Vagina (tissue), 2 donors: Measurements from ENCODE around the gene AQP12A. TPM values are rescaled to one million over a fixed set of nuclear protein-coding genes. Genes with fewer than 3 reads are reported as not detected.

Source experiments
- DNase-seq, 2 donors: peaks; one replicate each; pipeline ENCODE4 v3.0.0-alpha.2; 2017; ENCODE audit errors: extremely low spot score in 2 of 2
- H3K27ac ChIP-seq: fragments of 200-600 bp; sonication (generic); one replicate; pipeline ENCODE4 v1.5.1; 2019
- H3K27me3 ChIP-seq: fragments of 200-600 bp; sonication (generic); one replicate; pipeline ENCODE4 v1.5.1; 2019
- H3K36me3 ChIP-seq, 2 donors: fragments of 200-600 bp; sonication (generic); one replicate each; pipeline ENCODE4 v1.5.1; 2017 to 2019
- H3K4me1 ChIP-seq: fragments of 200-600 bp; sonication (generic); one replicate; pipeline ENCODE4 v1.5.1; 2019
- H3K4me3 ChIP-seq, 2 donors: fragments of 200-600 bp; sonication (generic); 1 replicate in 1 of 2; 2 replicates in 1 of 2; pipeline ENCODE4 v1.5.1; 2016 to 2019
- H3K9me3 ChIP-seq: fragments of 200-600 bp; sonication (generic); one replicate; pipeline ENCODE4 v1.5.1; 2019
- POLR2A ChIP-seq, 2 donors: fragments of 450-650 bp; IDR thresholded peaks; one replicate each; pipeline ENCODE4 v1.6.1; 2017; ENCODE audit warnings: antibody characterized with exemption in 2 of 2, mild to moderate bottlenecking in 2 of 2, moderate library complexity in 2 of 2
- POLR2AphosphoS5 ChIP-seq, 2 donors: sonication (generic); formaldehyde crosslinking; IDR thresholded peaks; one replicate each; pipeline ENCODE4 v1.9.0; 2017; ENCODE audit warnings: antibody characterized with exemption in 2 of 2, mild to moderate bottlenecking in 2 of 2, low read depth in 1 of 2; ENCODE audit not compliant: insufficient read depth in 1 of 2
- intact Hi-C: fragments of 100-400 bp; cut with DNase I; formaldehyde crosslinking; loops from one replicate; pipeline ENCODE4 v1.15.1; 2023
- total RNA-seq: library from RNA; depleted of rRNA; stranded (reverse); fragments of >200 nt; gene quantifications from one replicate; pipeline ENCODE4 v1.2.3, GENCODE V29; 2016
- TF ChIP-seq, protein P1 (sequence below), 3 experiments: fragments of 450-650 bp in 2 of 3; fragments of 200-600 bp in 1 of 3; sonication (generic) in 1 of 3; IDR thresholded peaks; one replicate each; pipeline ENCODE4 v1.5.1; 2017 to 2019; ENCODE audit warnings: antibody characterized with exemption in 3 of 3, mild to moderate bottlenecking in 2 of 3, moderate library complexity in 2 of 3

The AQP12A gene
- total RNA-seq, 1 donor from 2014 or later: not detected

DNA sequence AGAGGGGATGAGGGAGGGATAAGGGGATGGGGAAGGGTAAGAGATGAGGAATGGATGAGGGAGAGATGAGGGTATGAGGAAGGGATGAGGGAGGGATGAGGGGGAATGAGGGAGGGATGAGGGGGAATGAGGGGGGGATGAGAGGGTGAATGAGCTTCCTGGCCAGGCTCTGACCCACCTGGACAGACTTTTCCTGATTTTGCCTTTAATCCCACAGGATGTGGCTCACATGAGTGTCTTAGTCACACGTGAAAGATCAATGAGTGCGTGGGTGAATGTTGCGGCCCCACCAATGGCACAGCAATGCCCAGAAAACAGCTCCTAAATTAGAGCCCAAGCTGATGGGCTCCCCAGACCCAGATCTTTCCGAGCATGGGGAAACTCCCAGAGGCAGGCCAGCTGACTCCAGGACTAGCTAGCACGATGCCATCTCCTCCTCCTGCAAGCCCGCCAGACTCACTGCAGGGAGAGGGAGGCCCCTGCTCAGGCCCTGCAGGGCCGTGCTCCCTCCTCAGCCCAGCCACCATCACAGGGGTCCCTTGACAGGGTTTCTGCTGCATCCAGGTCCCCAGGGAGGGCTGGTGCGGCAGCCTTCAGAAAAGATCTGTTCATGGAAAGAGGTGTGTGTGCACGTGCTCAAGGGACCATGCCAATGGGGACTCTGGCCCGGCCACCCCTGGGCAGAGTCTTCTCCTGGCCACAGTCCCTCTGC lies 41.4 kb downstream of the AQP12A start:
- intact Hi-C loops: no loop called here
- Histone ChIP-seq H3K4me3 (no peak overlapping the region), H3K27me3 (no peaks in the 10 kb centered on the region), H3K27ac (no peak overlapping the region), H3K9me3 (no peaks in the 10 kb centered on the region), H3K4me1 (no peaks in the 10 kb centered on the region), H3K36me3 (no peaks in the 10 kb centered on the region)
- DNase-seq: no peak
- no peak for TF ChIP-seq POLR2A (IDR thresholded peaks at IDR 0.05)
- no peak for TF ChIP-seq POLR2AphosphoS5 (IDR thresholded peaks at IDR 0.05; ENCODE audit: insufficient read depth in 1 of 2, low read depth in 1 of 2)
- TF ChIP-seq, protein P1, sequence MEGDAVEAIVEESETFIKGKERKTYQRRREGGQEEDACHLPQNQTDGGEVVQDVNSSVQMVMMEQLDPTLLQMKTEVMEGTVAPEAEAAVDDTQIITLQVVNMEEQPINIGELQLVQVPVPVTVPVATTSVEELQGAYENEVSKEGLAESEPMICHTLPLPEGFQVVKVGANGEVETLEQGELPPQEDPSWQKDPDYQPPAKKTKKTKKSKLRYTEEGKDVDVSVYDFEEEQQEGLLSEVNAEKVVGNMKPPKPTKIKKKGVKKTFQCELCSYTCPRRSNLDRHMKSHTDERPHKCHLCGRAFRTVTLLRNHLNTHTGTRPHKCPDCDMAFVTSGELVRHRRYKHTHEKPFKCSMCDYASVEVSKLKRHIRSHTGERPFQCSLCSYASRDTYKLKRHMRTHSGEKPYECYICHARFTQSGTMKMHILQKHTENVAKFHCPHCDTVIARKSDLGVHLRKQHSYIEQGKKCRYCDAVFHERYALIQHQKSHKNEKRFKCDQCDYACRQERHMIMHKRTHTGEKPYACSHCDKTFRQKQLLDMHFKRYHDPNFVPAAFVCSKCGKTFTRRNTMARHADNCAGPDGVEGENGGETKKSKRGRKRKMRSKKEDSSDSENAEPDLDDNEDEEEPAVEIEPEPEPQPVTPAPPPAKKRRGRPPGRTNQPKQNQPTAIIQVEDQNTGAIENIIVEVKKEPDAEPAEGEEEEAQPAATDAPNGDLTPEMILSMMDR (IDR thresholded peaks at IDR 0.05): no peak

GRCh38 chr2:240733803-240734495 lies 42.3 kb downstream of the AQP12A start:
- Histone ChIP-seq H3K9me3 (no peaks in the 10 kb centered on the region), H3K27me3 (no peaks in the 10 kb centered on the region)
- intact Hi-C loops: no loop called here

DNA sequence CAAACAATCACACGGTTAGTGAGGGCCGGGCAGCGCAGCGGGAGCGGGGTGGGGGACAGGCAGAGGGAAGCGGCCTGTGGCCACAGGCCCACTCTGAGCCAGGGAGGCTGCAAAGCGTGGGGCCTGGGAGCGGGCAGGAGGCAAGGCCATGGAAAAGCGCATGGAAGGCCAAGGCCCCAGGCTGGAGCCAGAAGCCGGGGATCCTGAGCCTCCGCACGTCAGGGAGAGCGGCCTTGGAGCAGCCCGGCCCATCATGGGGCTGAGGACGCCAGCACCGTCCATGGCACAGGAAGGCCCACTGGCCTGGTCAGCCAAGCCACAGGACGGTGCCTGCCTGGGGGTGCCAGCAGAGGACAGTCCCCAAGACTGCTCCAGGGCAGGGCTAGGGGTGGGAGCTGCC lies 43.1 kb downstream of the AQP12A start:
- Histone ChIP-seq H3K4me1 (no peaks in the 10 kb centered on the region), H3K36me3 (no peaks in the 10 kb centered on the region), H3K27ac (no peak overlapping the region), H3K4me3 (no peak overlapping the region), H3K9me3 (no peaks in the 10 kb centered on the region), H3K27me3 (no peaks in the 10 kb centered on the region)
- no peak for TF ChIP-seq POLR2AphosphoS5 (IDR thresholded peaks at IDR 0.05; ENCODE audit: insufficient read depth in 1 of 2, low read depth in 1 of 2)
- no peak for TF ChIP-seq POLR2A (IDR thresholded peaks at IDR 0.05)
- TF ChIP-seq, protein P1 (IDR thresholded peaks at IDR 0.05): no peak
- intact Hi-C loops: no loop called here
- DNase-seq: no peak

More at GRCh38 chr2:240733803-240734495, 42.3 kb downstream of the AQP12A start:
- H3K27ac ChIP-seq: no peak overlapping the region
- TF ChIP-seq, protein P1 (IDR thresholded peaks at IDR 0.05): no peak
- no peak for TF ChIP-seq POLR2A (IDR thresholded peaks at IDR 0.05)
- no peak for TF ChIP-seq POLR2AphosphoS5 (IDR thresholded peaks at IDR 0.05; ENCODE audit: insufficient read depth in 1 of 2, low read depth in 1 of 2)
- no peaks in the 10 kb centered on the region for H3K4me1 ChIP-seq
- no peak for DNase-seq
- H3K4me3 ChIP-seq: no peak overlapping the region
- H3K36me3 ChIP-seq: no peaks in the 10 kb centered on the region

DNA sequence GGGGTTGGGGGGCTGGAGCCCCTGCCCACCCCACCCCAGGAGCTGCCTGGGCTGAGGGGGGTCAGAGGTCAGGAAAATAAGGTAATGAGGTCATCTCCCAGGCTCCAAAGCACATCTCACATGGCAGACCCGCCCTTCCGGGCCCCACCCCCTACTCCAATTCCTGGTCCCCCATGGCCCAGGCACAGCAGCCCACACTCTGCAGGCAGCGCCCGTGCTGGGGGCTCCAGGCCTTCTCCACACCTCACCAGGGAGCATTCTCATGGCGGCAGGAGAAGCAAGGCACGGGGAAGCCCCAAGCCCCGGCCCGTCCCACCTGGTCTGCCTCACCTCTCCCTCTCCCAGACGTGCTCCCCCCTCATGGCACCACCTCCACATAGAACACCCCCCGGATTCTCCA lies 43.8 kb downstream of the AQP12A start:
- TF ChIP-seq POLR2A (IDR thresholded peaks at IDR 0.05): no peak
- no peak for DNase-seq
- no peak overlapping the region for H3K27ac ChIP-seq
- no peaks in the 10 kb centered on the region for H3K4me1 ChIP-seq
- H3K27me3 ChIP-seq: no peaks in the 10 kb centered on the region
- H3K36me3 ChIP-seq: no peaks in the 10 kb centered on the region
- intact Hi-C loops: no loop called here
- H3K9me3 ChIP-seq: no peaks in the 10 kb centered on the region
- H3K4me3 ChIP-seq: no peak overlapping the region

DNA sequence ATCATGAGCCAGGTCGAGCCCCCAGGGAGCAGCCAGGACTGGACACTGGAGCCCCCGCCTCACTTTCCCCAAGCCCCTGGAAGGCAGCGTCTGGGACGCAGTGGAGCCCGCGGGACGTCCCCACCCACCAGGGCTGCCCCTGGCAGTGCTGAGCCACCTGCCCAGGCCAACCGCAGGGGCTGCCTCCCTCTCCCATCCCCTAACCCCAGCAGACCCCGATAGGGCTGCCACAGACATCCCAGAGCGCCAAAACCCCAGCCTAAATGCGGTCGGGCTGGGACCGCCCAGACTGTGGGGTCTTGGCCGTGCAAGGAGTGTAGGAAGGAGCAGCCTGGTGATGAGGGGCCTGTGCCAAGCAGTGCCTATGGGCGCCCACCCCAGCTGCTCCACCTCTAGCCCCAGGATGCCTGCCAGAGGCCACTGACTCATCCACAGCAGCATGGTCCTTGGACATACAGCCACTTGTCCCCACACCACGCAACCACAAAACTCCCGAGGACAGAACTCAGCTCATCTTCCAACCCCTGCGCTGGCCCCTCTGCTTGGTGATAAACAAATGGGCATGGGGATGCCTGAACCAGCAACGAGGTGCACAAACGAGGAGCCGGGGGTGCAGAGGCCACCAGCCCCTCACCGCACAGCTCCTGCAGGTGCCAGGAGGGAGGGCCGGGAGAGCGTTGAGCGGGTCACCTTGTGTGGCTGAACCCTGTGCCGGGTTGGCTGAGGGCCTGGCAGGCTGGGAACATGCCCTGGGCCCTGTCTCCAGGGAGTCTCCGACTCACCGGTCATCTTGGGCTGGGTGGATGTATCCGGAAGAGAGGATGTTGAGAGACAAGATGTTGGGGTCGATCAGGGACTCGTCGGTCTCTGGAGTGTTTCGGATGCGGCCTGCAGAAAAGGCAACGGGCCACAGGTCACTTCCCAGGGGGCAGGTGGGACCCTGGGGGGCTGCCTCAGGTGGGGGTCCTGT lies 44.9 kb downstream of the AQP12A start:
- TF ChIP-seq, protein P1 (IDR thresholded peaks at IDR 0.05): no peak
- TF ChIP-seq POLR2AphosphoS5 (IDR thresholded peaks at IDR 0.05; ENCODE audit: insufficient read depth in 1 of 2, low read depth in 1 of 2) (no peak), POLR2A (IDR thresholded peaks at IDR 0.05) (no peak)
- intact Hi-C loops: no loop called here
- Histone ChIP-seq H3K4me3 (no peak overlapping the region), H3K9me3 (no peaks in the 10 kb centered on the region), H3K27ac (no peak overlapping the region), H3K36me3 (no peaks in the 10 kb centered on the region), H3K4me1 (no peaks in the 10 kb centered on the region), H3K27me3 (no peaks in the 10 kb centered on the region)
- DNase-seq: no peak
